ENCODE data around the gene ALG3. TPM values are rescaled to one million over a fixed set of nuclear protein-coding genes. Genes with fewer than 3 reads are reported as not detected.

The ALG3 gene
- total RNA-seq, 1 experiment from 2014 or later, result 38.2 TPM

GRCh38 chr3:184211297-184211696 is 37.5 kb downstream of the ALG3 start:
- H3K4me3 ChIP-seq, result no peak overlapping the region
- no peaks in the 10 kb centered on the region for H3K9me3 ChIP-seq (replicated peaks)
- DNase-seq, result no peak
- H3K36me3 ChIP-seq, result no peaks in the 10 kb centered on the region
- H3K27ac ChIP-seq, result no peak overlapping the region
- no peaks in the 10 kb centered on the region for H3K27me3 ChIP-seq
- H3K4me1 ChIP-seq, result no peaks in the 10 kb centered on the region

GRCh38 chr3:184209146-184209923 is 39.4 kb downstream of the ALG3 start:
- DNase-seq, result no peak
- no peak overlapping the region for H3K4me3 ChIP-seq
- no peaks in the 10 kb centered on the region for H3K9me3 ChIP-seq (replicated peaks)
- no peaks in the 10 kb centered on the region for H3K36me3 ChIP-seq
- no peaks in the 10 kb centered on the region for H3K4me1 ChIP-seq
- H3K27ac ChIP-seq, result no peak overlapping the region
- no peaks in the 10 kb centered on the region for H3K27me3 ChIP-seq

- no peak overlapping the region for H3K27ac ChIP-seq
- H3K27me3 ChIP-seq, result no peaks in the 10 kb centered on the region
- DNase-seq, result no peak
- no peaks in the 10 kb centered on the region for H3K9me3 ChIP-seq (replicated peaks)
- H3K4me3 ChIP-seq, result no peak overlapping the region
- no peaks in the 10 kb centered on the region for H3K36me3 ChIP-seq
- no peaks in the 10 kb centered on the region for H3K4me1 ChIP-seq
These were observed 45.2 kb downstream of the ALG3 start for GRCh38 chr3:184203526-184203925.

GRCh38 chr3:184200825-184201224 is 47.9 kb downstream of the ALG3 start:
- no peak overlapping the region for H3K4me3 ChIP-seq
- H3K4me1 ChIP-seq, result no peaks in the 10 kb centered on the region
- no peak for DNase-seq
- H3K36me3 ChIP-seq, result no peaks in the 10 kb centered on the region
- no peak overlapping the region for H3K27ac ChIP-seq
- no peaks in the 10 kb centered on the region for H3K27me3 ChIP-seq
- no peaks in the 10 kb centered on the region for H3K9me3 ChIP-seq (replicated peaks)

- Histone ChIP-seq H3K9me3 (replicated peaks) (no peaks in the 10 kb centered on the region), H3K27ac (no peak overlapping the region), H3K4me3 (no peak overlapping the region), H3K4me1 (no peaks in the 10 kb centered on the region), H3K27me3 (no peaks in the 10 kb centered on the region), H3K36me3 (no peaks in the 10 kb centered on the region; the same call in 1 of the 2 replicates)
- no peak for DNase-seq
These were observed 50.3 kb downstream of the ALG3 start for GRCh38 chr3:184198509-184198908.

- peak; percentile 34 to 37 for DNase-seq
- Histone ChIP-seq H3K27me3 (no peaks in the 10 kb centered on the region), H3K27ac (no peak overlapping the region), H3K36me3 (peaks cover 9% of the 10 kb centered on the region; the same call in 1 of the 2 replicates), H3K4me3 (no peak overlapping the region), H3K4me1 (no peaks in the 10 kb centered on the region), H3K9me3 (replicated peaks) (no peaks in the 10 kb centered on the region)
These were observed 52.2 kb downstream of the ALG3 start for GRCh38 chr3:184196536-184196935.

GRCh38 chr3:184193991-184194539 is 54.7 kb downstream of the ALG3 start:
- H3K9me3 ChIP-seq (replicated peaks), result no peaks in the 10 kb centered on the region
- H3K36me3 ChIP-seq, result peaks cover 20% of the 10 kb centered on the region; the same call in 1 of the 2 replicates
- no peaks in the 10 kb centered on the region for H3K27me3 ChIP-seq
- no peaks in the 10 kb centered on the region for H3K4me1 ChIP-seq
- DNase-seq, result no peak
- no peak overlapping the region for H3K4me3 ChIP-seq
- no peak overlapping the region for H3K27ac ChIP-seq

- H3K27me3 ChIP-seq, result no peaks in the 10 kb centered on the region
- no peak overlapping the region for H3K27ac ChIP-seq
- H3K9me3 ChIP-seq (replicated peaks), result no peaks in the 10 kb centered on the region
- no peaks in the 10 kb centered on the region for H3K4me1 ChIP-seq
- DNase-seq, result no peak
- peaks cover 23% of the 10 kb centered on the region; the same call in 1 of the 2 replicates for H3K36me3 ChIP-seq
- no peak overlapping the region for H3K4me3 ChIP-seq
These were observed 55.9 kb downstream of the ALG3 start for GRCh38 chr3:184192889-184193288.

Other genes with a start within 250 kb of the ALG3 start
- gene ABCC5, start 231.1 kb downstream of the ALG3 start, total RNA-seq (2014; rRNA removed; shearing (Covaris generic)), result 11.2 and 15.0 TPM in 2 replicates
- not detected in 2 replicates for gene HTR3D, start 217.2 kb downstream of the ALG3 start, total RNA-seq (2014; rRNA removed; shearing (Covaris generic))
- gene HTR3C, start 195.9 kb downstream of the ALG3 start, total RNA-seq (2014; rRNA removed; shearing (Covaris generic)), result not detected in 2 replicates
- 6.5 and 8.0 TPM in 2 replicates for gene HTR3E, start 151.9 kb downstream of the ALG3 start, total RNA-seq (2014; rRNA removed; shearing (Covaris generic))
- gene EIF2B5, start 113.6 kb downstream of the ALG3 start, total RNA-seq (2014; rRNA removed; shearing (Covaris generic)), result 42.6 and 43.0 TPM in 2 replicates
- 38.5 and 43.7 TPM in 2 replicates for gene DVL3, start 93.6 kb downstream of the ALG3 start, total RNA-seq (2014; rRNA removed; shearing (Covaris generic))
- 194 and 196 TPM in 2 replicates for gene AP2M1, start 74.1 kb downstream of the ALG3 start, total RNA-seq (2014; rRNA removed; shearing (Covaris generic))
- 29.4 and 32.6 TPM in 2 replicates for gene ABCF3, start 62.8 kb downstream of the ALG3 start, total RNA-seq (2014; rRNA removed; shearing (Covaris generic))
- 0.51 and 1.0 TPM in 2 replicates for gene VWA5B2, start 19.4 kb downstream of the ALG3 start, total RNA-seq (2014; rRNA removed; shearing (Covaris generic))
- 5.4 and 5.5 TPM in 2 replicates for gene EEF1AKMT4, start 710 bp upstream of the ALG3 start, total RNA-seq (2014; rRNA removed; shearing (Covaris generic))
- 4.0 and 6.0 TPM in 2 replicates for gene CAMK2N2, start 12.6 kb upstream of the ALG3 start, total RNA-seq (2014; rRNA removed; shearing (Covaris generic))
- gene ECE2, start 27.1 kb upstream of the ALG3 start, total RNA-seq (2014; rRNA removed; shearing (Covaris generic)), result 0.08 TPM in 1 of 2 replicates, not detected in the other
- gene PSMD2, start 50.3 kb upstream of the ALG3 start, total RNA-seq (2014; rRNA removed; shearing (Covaris generic)), result 302 TPM in 2 replicates
- gene EIF4G1, start 65.6 kb upstream of the ALG3 start, total RNA-seq (2014; rRNA removed; shearing (Covaris generic)), result 304 and 312 TPM in 2 replicates
- gene FAM131A, start 88.6 kb upstream of the ALG3 start, total RNA-seq (2014; rRNA removed; shearing (Covaris generic)), result 4.8 and 5.9 TPM in 2 replicates
- gene CLCN2, start 112.6 kb upstream of the ALG3 start, total RNA-seq (2014; rRNA removed; shearing (Covaris generic)), result 4.1 and 5.5 TPM in 2 replicates
- 86.8 and 91.6 TPM in 2 replicates for gene POLR2H, start 112.7 kb upstream of the ALG3 start, total RNA-seq (2014; rRNA removed; shearing (Covaris generic))
- gene THPO, start 129.2 kb upstream of the ALG3 start, total RNA-seq (2014; rRNA removed; shearing (Covaris generic)), result 0.61 and 1.2 TPM in 2 replicates
- 8.2 and 9.0 TPM in 2 replicates for gene CHRD, start 131.1 kb upstream of the ALG3 start, total RNA-seq (2014; rRNA removed; shearing (Covaris generic))

Data from SJCRH30 (cell line).